K562 (cell line): Measurements from ENCODE around the gene SLC25A5. TPM values are rescaled to one million over a fixed set of nuclear protein-coding genes. Genes with fewer than 3 reads are reported as not detected.
A peak's percentile ranks its signal among the peaks of the same experiment; 100 is the strongest.

ENCODE experiments used
- BRCA1 ChIP-seq, 2 experiments: fragments of 450-650 bp in 1 of 2; sonication (generic) in 1 of 2; formaldehyde crosslinking in 1 of 2; IDR thresholded peaks; 2 replicates each; pipeline versions ENCODE4 v1.5.0 to v1.6.1; 2017 to 2020; ENCODE audit warnings: mild to moderate bottlenecking in 1 of 2, missing genetic modification reagents in 1 of 2
- CC2D1A ChIP-seq: fragments of 450-650 bp; IDR thresholded peaks from 2 replicates; pipeline ENCODE4 v1.6.1; 2017; ENCODE audit warnings: mild to moderate bottlenecking
- CHAMP1 ChIP-seq: fragments of 450-650 bp; IDR thresholded peaks from 2 replicates; pipeline ENCODE4 v1.6.1; 2016; ENCODE audit warnings: mild to moderate bottlenecking
- CREB5 ChIP-seq: fragments of 250-450 bp; sonication (Bioruptor Pico); IDR thresholded peaks from 2 replicates; pipeline ENCODE4 v1.5.0; 2020; ENCODE audit warnings: mild to moderate bottlenecking
- CTCFL ChIP-seq: IDR thresholded peaks from 2 replicates; pipeline ENCODE4 v1.6.1; 2011; ENCODE audit warnings: borderline replicate concordance, low read depth, mild to moderate bottlenecking, moderate library complexity, low read length; ENCODE audit not compliant: insufficient read depth, poor library complexity, severe bottlenecking
- IRF1 ChIP-seq: sonication (generic); formaldehyde crosslinking; IDR thresholded peaks from 2 replicates; pipeline ENCODE4 v1.8.0; 2022; ENCODE audit warnings: missing genetic modification reagents, mild to moderate bottlenecking, borderline replicate concordance
- KLF10 ChIP-seq: fragments of 250-450 bp; sonication (Bioruptor Pico); IDR thresholded peaks from 2 replicates; pipeline ENCODE4 v1.6.1; 2021; ENCODE audit warnings: matching md5 sums
- KLF6 ChIP-seq: fragments of 250-450 bp; sonication (Bioruptor Pico); IDR thresholded peaks from 2 replicates; pipeline ENCODE4 v1.4.0; 2020; ENCODE audit warnings: mild to moderate bottlenecking, moderate library complexity, borderline replicate concordance
- MEF2A ChIP-seq: IDR thresholded peaks from 2 replicates; pipeline ENCODE4 v1.6.1; 2011; ENCODE audit warnings: low read depth, mild to moderate bottlenecking, low read length, moderate library complexity; ENCODE audit not compliant: control insufficient read depth
- MIER1 ChIP-seq: fragments of 450-650 bp; IDR thresholded peaks from 2 replicates; pipeline ENCODE4 v1.6.1; 2016; ENCODE audit warnings: antibody characterized with exemption, mild to moderate bottlenecking, low read depth
- MYC ChIP-seq, 2 experiments: fragments of 250-450 bp in 1 of 2; sonication (Bioruptor Pico) in 1 of 2; IDR thresholded peaks; 2 replicates each; pipeline versions ENCODE4 v1.5.1 to v1.6.1; 2012 to 2021; ENCODE audit warnings: low read depth in 2 of 2, borderline replicate concordance in 1 of 2, improper control_type of control experiment in 1 of 2, low read length in 1 of 2, mild to moderate bottlenecking in 1 of 2, moderate library complexity in 1 of 2
- POLR2A ChIP-seq: fragments of 450-650 bp; conservative IDR thresholded peaks from 2 replicates; pipeline ENCODE4 v1.6.1; 2016
- SMAD1 ChIP-seq: fragments of 150-350 bp; IDR thresholded peaks from 2 replicates; pipeline ENCODE4 v1.6.1; 2014; ENCODE audit warnings: low read length, low read depth; ENCODE audit not compliant: partially characterized antibody
- SMARCC2 ChIP-seq: fragments of 450-650 bp; IDR thresholded peaks from 2 replicates; pipeline ENCODE4 v1.6.1; 2017; ENCODE audit warnings: antibody characterized with exemption, moderate library complexity, mild to moderate bottlenecking, low read depth
- SNRNP70 ChIP-seq: fragments of 200-400 bp; formaldehyde crosslinking; optimal IDR thresholded peaks from 2 replicates; pipeline ENCODE3; 2017; ENCODE audit warnings: low read depth, low read length
- TCF3 ChIP-seq: sonication (generic); formaldehyde crosslinking; IDR thresholded peaks from 2 replicates; pipeline ENCODE4 v1.4.0; 2020; ENCODE audit warnings: mild to moderate bottlenecking, missing genetic modification reagents
- ZNF449 ChIP-seq: fragments of 250-450 bp; sonication (Bioruptor Pico); IDR thresholded peaks from 2 replicates; pipeline ENCODE4 v1.8.0; 2022; ENCODE audit warnings: moderate library complexity, mild to moderate bottlenecking, inconsistent platforms
- ZNF589 ChIP-seq: fragments of 200-800 bp; sonication (Bioruptor generic); IDR thresholded peaks from 2 replicates; pipeline ENCODE4 v1.6.1; 2016; ENCODE audit warnings: low read depth, missing genetic modification characterization, missing compliant biosample characterization
- ZNF79 ChIP-seq: fragments of 250-450 bp; sonication (Bioruptor Pico); IDR thresholded peaks from 2 replicates; pipeline ENCODE4 v1.4.0; 2020; ENCODE audit warnings: low read depth, mild to moderate bottlenecking, moderate library complexity
- polyA plus RNA-seq, 8 experiments: library from polyadenylated mRNA; depleted of rRNA in 4 of 8; stranded (reverse) in 5 of 8; unstranded in 3 of 8; fragments of >200 nt; fragmentation: Nextera tagmentation in 2 of 8; fragmentation: Illumina TruSeq in 1 of 8; extraction: Ambion mirVana in 2 of 8; extraction: Trizol in 1 of 8; gene quantifications; 2 replicates each; pipeline versions ENCODE4 v1.2.1 to v1.2.3, GENCODE V29; 2011 to 2014; ENCODE audit warnings: inconsistent platforms in 1 of 8, missing spikeins in 1 of 8
- total RNA-seq, 7 experiments: library from RNA; depleted of rRNA in 6 of 7; stranded (reverse); fragments of >200 nt in 6 of 7; fragmentation: Illumina TruSeq in 2 of 7; extraction: Trizol in 2 of 7; gene quantifications; 2 replicates each; pipeline versions ENCODE4 v1.2.1 to v1.2.3, GENCODE V29; 2011 to 2021; ENCODE audit warnings: low replicate concordance in 1 of 7

The SLC25A5 gene
- total and polyA plus RNA-seq, 9 of the 15 experiments (the other 6 are each of a cell fraction or from before 2014, with no cell fraction given) = 470 to 5,247 (median 596) TPM

- no peak for TF ChIP-seq CREB5 (CRISPR knock-in tag)
- no peak for TF ChIP-seq IRF1 (CRISPR knock-in tag)
- no peak for TF ChIP-seq KLF6 (CRISPR knock-in tag)
- TF ChIP-seq CTCFL = peak; percentile 89
- TF ChIP-seq ZNF589 (CRISPR knock-in tag) = no peak
- no peak for TF ChIP-seq MEF2A
- no peak for TF ChIP-seq CHAMP1
- TF ChIP-seq SMARCC2 = no peak
- TF ChIP-seq CC2D1A = no peak
- no peak for TF ChIP-seq TCF3 (CRISPR knock-in tag)
- no peak for TF ChIP-seq ZNF449
- TF ChIP-seq BRCA1 (IDR thresholded peaks at IDR 0.05) = no peak
- no peak for TF ChIP-seq BRCA1 (CRISPR knock-in tag; IDR thresholded peaks at IDR 0.05)
- no peak for TF ChIP-seq SMAD1
- TF ChIP-seq POLR2A = peak; percentile 78
- TF ChIP-seq KLF10 (CRISPR knock-in tag) = no peak
- TF ChIP-seq MYC (IDR thresholded peaks at IDR 0.05; ENCODE audit: low read depth, low read length) = peak; percentile 87
- peak; percentile 73; the same call in 1 of the 2 replicates for TF ChIP-seq MYC (CRISPR knock-in tag; IDR thresholded peaks at IDR 0.05; ENCODE audit: borderline replicate concordance, low read depth)
- TF ChIP-seq SNRNP70 = no peak
- TF ChIP-seq ZNF79 = no peak
- no peak for TF ChIP-seq MIER1
These were observed 488 bp downstream of the SLC25A5 start (continued) for GRCh38 chrX:119468551-119469312.
